ENCODE measurements around the gene KIR3DL3. TPM values are rescaled to one million over a fixed set of nuclear protein-coding genes. Genes with fewer than 3 reads are reported as not detected.

Gene KIR3DL3
- total and polyA plus RNA-seq, 2 experiments from 2014 or later: not detected

- no peaks in the 10 kb centered on the region for H3K27me3 ChIP-seq (ENCODE audit: insufficient read depth)
- peaks cover 42% of the 10 kb centered on the region for H3K36me3 Mint-ChIP-seq (ENCODE audit: low read depth)
- ATAC-seq (no peak), DNase-seq (ENCODE audit: low spot score) (no peak)
- H3K27ac Mint-ChIP-seq: no peak overlapping the region
- H3K27ac ChIP-seq (ENCODE audit: low read depth): no peak overlapping the region
- peaks cover 96% of the 10 kb centered on the region for H3K9me3 Mint-ChIP-seq
- H3K4me3 ChIP-seq: no peak overlapping the region
- no peaks in the 10 kb centered on the region for H4K20me1 ChIP-seq (replicated peaks; ENCODE audit: insufficient read depth)
- no peaks in the 10 kb centered on the region for H3K9me2 ChIP-seq (ENCODE audit: insufficient read depth)
- no peaks in the 10 kb centered on the region for H3K4me1 Mint-ChIP-seq
- H3K4me1 ChIP-seq (ENCODE audit: insufficient read depth): no peaks in the 10 kb centered on the region
- H3F3A ChIP-seq (replicated peaks; ENCODE audit: low read depth): no peaks in the 10 kb centered on the region
- no peaks in the 10 kb centered on the region for H3K79me2 ChIP-seq (replicated peaks; ENCODE audit: insufficient read depth)
- no peak overlapping the region for H3K4me2 ChIP-seq
- H2AFZ ChIP-seq: no peak overlapping the region
- H3K36me3 ChIP-seq (ENCODE audit: insufficient read depth): no peaks in the 10 kb centered on the region
- H3K27me3 Mint-ChIP-seq (ENCODE audit: insufficient read depth, low read depth, poor library complexity): peaks cover 7% of the 10 kb centered on the region
- H3K4me3 Mint-ChIP-seq: no peak overlapping the region
- TF ChIP-seq EZH2 (IDR thresholded peaks at IDR 0.05; ENCODE audit: low read depth, unreplicated experiment) (no peak), ZNF114 (CRISPR knock-in tag; IDR thresholded peaks at IDR 0.05) (no peak), CREB1 (CRISPR knock-in tag; IDR thresholded peaks at IDR 0.05; ENCODE audit: low read depth) (no peak), JUNB (IDR thresholded peaks at IDR 0.05; ENCODE audit: unreplicated experiment) (no peak), POLR2AphosphoS5 (IDR thresholded peaks at IDR 0.05; ENCODE audit: low read depth) (no peak), STAT1 (IDR thresholded peaks at IDR 0.05; ENCODE audit: unreplicated experiment) (no peak), ZNF331 (CRISPR knock-in tag; IDR thresholded peaks at IDR 0.05; ENCODE audit: low read depth) (no peak), CTCF (conservative IDR thresholded peaks at IDR 0.05; ENCODE audit: low read depth in 2 of 2) (no peak), EZH2phosphoT487 (IDR thresholded peaks at IDR 0.05; ENCODE audit: unreplicated experiment) (no peak), NANOG (IDR thresholded peaks at IDR 0.05; ENCODE audit: borderline replicate concordance) (no peak)
- TF ChIP-seq, protein P1, sequence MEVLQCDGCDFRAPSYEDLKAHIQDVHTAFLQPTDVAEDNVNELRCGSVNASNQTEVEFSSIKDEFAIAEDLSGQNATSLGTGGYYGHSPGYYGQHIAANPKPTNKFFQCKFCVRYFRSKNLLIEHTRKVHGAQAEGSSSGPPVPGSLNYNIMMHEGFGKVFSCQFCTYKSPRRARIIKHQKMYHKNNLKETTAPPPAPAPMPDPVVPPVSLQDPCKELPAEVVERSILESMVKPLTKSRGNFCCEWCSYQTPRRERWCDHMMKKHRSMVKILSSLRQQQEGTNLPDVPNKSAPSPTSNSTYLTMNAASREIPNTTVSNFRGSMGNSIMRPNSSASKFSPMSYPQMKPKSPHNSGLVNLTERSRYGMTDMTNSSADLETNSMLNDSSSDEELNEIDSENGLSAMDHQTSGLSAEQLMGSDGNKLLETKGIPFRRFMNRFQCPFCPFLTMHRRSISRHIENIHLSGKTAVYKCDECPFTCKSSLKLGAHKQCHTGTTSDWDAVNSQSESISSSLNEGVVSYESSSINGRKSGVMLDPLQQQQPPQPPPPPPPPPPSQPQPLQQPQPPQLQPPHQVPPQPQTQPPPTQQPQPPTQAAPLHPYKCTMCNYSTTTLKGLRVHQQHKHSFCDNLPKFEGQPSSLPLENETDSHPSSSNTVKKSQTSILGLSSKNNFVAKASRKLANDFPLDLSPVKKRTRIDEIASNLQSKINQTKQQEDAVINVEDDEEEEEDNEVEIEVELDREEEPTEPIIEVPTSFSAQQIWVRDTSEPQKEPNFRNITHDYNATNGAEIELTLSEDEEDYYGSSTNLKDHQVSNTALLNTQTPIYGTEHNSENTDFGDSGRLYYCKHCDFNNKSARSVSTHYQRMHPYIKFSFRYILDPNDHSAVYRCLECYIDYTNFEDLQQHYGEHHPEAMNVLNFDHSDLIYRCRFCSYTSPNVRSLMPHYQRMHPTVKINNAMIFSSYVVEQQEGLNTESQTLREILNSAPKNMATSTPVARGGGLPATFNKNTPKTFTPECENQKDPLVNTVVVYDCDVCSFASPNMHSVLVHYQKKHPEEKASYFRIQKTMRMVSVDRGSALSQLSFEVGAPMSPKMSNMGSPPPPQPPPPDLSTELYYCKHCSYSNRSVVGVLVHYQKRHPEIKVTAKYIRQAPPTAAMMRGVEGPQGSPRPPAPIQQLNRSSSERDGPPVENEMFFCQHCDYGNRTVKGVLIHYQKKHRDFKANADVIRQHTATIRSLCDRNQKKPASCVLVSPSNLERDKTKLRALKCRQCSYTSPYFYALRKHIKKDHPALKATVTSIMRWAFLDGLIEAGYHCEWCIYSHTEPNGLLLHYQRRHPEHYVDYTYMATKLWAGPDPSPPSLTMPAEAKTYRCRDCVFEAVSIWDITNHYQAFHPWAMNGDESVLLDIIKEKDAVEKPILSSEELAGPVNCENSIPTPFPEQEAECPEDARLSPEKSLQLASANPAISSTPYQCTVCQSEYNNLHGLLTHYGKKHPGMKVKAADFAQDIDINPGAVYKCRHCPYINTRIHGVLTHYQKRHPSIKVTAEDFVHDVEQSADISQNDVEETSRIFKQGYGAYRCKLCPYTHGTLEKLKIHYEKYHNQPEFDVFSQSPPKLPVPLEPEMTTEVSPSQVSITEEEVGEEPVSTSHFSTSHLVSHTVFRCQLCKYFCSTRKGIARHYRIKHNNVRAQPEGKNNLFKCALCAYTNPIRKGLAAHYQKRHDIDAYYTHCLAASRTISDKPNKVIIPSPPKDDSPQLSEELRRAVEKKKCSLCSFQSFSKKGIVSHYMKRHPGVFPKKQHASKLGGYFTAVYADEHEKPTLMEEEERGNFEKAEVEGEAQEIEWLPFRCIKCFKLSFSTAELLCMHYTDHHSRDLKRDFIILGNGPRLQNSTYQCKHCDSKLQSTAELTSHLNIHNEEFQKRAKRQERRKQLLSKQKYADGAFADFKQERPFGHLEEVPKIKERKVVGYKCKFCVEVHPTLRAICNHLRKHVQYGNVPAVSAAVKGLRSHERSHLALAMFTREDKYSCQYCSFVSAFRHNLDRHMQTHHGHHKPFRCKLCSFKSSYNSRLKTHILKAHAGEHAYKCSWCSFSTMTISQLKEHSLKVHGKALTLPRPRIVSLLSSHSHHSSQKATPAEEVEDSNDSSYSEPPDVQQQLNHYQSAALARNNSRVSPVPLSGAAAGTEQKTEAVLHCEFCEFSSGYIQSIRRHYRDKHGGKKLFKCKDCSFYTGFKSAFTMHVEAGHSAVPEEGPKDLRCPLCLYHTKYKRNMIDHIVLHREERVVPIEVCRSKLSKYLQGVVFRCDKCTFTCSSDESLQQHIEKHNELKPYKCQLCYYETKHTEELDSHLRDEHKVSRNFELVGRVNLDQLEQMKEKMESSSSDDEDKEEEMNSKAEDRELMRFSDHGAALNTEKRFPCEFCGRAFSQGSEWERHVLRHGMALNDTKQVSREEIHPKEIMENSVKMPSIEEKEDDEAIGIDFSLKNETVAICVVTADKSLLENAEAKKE (CRISPR knock-in tag; IDR thresholded peaks at IDR 0.05): no peak
- TF ChIP-seq, protein P2, sequence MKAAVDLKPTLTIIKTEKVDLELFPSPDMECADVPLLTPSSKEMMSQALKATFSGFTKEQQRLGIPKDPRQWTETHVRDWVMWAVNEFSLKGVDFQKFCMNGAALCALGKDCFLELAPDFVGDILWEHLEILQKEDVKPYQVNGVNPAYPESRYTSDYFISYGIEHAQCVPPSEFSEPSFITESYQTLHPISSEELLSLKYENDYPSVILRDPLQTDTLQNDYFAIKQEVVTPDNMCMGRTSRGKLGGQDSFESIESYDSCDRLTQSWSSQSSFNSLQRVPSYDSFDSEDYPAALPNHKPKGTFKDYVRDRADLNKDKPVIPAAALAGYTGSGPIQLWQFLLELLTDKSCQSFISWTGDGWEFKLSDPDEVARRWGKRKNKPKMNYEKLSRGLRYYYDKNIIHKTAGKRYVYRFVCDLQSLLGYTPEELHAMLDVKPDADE (IDR thresholded peaks at IDR 0.05): no peak
- TF ChIP-seq, protein P3, sequence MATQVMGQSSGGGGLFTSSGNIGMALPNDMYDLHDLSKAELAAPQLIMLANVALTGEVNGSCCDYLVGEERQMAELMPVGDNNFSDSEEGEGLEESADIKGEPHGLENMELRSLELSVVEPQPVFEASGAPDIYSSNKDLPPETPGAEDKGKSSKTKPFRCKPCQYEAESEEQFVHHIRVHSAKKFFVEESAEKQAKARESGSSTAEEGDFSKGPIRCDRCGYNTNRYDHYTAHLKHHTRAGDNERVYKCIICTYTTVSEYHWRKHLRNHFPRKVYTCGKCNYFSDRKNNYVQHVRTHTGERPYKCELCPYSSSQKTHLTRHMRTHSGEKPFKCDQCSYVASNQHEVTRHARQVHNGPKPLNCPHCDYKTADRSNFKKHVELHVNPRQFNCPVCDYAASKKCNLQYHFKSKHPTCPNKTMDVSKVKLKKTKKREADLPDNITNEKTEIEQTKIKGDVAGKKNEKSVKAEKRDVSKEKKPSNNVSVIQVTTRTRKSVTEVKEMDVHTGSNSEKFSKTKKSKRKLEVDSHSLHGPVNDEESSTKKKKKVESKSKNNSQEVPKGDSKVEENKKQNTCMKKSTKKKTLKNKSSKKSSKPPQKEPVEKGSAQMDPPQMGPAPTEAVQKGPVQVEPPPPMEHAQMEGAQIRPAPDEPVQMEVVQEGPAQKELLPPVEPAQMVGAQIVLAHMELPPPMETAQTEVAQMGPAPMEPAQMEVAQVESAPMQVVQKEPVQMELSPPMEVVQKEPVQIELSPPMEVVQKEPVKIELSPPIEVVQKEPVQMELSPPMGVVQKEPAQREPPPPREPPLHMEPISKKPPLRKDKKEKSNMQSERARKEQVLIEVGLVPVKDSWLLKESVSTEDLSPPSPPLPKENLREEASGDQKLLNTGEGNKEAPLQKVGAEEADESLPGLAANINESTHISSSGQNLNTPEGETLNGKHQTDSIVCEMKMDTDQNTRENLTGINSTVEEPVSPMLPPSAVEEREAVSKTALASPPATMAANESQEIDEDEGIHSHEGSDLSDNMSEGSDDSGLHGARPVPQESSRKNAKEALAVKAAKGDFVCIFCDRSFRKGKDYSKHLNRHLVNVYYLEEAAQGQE (IDR thresholded peaks at IDR 0.05; ENCODE audit: unreplicated experiment): no peak
These were observed 14.5 kb downstream of the KIR3DL3 start for GRCh38 chr19:54738715-54739114.

All from GM23338 (cell line).